Measurements from ENCODE around the gene SMURF1.
"Not testable (repeated sequence)": the region's sequence is repeated elsewhere in the genome, so short reads cannot be mapped to it uniquely, and the experiment has no call there.

The SMURF1 gene

DNA sequence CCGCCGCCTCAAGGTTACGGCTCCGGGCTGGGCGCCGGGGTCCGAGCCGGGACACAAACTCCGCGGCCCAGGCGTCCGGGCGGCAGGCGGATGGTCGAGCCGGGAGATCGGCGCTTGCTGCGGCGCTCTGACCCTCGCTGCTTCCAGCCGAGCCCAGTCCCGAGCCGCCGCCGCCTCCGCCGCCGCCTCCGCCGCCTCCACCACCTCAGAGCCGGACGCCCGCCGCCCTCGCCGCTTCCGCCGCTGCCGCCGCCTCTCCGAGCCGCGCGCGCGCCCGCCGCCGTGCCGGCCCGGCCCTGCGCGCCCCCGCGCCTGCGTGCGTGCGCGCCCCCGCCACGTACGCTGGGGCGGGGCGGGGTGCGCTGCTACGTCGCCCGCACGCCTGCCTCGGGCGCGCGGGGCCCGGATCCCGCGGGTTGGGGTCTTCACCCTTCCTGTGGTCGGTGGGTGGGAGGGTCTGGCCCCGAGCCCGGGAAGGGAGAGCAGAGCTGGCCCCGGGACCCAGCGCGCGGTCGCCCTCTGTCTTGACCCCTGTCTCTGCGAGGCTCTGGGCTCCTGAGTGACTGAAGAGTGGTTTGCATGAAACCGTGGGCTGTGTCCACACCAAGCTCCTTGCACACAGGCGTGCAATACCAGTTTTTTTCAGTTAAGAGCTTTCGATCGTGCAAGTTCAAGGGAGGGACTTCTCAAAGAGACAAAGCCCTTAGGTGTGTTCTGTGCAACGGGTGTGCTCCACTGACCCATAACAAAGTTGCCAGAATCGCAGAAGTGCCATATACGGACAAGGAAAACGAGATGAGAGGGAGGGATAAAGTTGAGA is at the start of gene SMURF1:
SMURF1 (minus strand) TSS at position 256 of the 820 bp plus-strand sequence. CDS start 328 bp downstream, outside the sequence.
- peak; percentile 62 for DNase-seq

DNA sequence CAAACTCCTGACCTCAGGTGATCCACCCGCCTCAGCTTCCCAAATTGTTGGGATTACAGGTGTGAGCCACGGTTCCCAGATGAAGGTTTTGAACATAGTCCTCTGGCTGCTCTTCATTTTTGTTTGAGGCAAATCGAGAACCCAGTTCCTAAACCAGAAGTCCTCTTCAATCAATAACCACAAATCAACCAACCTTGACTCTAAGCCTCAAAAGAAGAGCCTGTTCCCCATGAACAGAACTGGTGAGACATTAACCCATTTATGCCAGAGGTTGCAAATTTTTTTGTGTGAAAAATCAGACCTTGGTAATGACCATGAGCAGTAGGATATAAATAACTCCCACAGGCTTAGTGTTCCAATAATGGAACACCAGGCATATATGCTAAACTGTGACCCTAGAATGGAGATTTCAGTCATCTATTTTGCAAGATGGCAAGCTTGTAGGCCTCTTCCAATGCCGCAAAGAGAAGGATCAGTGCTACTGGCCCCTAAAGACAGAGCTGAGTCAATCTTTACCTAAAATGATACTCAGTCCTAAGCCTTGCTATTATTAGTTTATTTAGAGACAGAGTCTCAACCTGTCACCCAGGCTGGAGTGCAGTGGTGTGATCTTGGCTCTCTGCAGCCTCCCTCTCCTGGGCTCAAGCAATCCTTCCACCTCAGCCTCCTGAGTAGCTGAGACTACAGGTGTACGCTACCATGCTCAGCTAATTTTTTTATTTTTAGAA is 48.1 kb upstream of the SMURF1 start:
- DNase-seq, result no peak

DNA sequence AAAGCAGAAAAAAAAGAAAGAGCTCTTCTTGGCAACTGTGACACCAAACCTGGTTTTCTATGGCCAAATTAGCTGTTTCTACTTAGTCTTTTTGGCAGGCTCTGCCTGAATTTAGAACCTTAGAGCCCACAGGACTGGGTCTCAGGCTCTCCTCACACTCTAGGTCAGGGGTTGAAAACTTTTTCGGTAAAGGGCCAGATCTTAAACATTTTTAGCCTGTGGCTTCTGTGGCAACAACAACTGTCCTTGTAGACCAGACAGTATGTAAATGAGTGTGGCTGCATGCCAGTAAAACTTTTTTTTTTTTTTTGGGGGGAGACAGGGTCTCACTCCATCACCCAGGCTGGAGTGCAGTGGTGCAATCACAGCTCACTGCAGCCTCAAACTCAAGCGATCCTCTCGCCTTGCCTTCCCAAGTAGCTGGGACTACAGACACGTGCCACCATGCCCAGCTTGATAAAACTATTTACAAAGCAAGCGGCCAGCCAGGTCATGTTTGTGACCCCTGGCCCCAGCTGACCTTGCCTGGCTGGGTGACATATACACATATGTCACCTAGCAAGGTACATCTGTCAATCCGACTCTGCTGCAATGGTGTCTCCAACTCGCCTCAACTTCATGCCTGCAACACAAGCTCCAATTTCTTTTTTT is 46.6 kb upstream of the SMURF1 start:
- no peak for DNase-seq

DNA sequence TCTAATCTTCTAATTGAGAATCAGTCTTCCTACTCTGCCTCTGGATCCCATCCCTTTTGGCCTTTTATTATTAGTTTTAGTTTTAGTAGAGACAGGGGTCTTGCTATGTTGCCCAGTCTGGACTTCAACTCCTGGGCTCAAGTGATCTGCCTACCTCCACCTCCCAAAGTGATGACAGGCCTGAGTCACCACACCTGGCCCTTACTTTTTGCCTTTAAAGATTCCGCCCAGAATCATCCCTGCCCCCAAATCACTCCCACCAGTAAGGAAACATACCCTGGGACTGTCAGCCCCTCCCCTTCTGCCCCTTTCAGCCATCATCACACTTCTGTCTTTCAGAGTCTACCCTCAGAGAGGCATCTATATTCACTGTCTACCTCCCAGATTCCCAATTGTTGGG is 45.3 kb upstream of the SMURF1 start:
- DNase-seq, result no peak

DNA sequence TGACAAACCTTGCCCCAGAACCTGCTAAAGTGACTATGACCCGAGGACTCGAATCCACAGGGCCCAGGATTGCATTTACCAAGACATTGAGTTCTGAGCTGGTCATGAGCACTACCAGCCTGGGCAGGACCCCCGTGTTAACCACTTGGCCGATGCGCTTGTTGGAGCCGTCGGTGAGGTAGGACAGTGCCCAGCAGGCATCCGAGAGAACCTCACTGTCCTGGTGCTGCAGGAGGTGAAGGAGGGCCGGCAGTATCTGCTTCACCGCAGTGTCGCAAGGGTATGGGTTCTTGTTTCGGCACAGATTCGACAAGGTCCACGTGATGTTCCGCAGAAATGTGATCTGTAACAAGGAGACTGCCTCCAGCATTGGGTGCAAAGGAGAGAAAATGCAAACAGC is 44.3 kb upstream of the SMURF1 start:
- DNase-seq, result no peak

DNA sequence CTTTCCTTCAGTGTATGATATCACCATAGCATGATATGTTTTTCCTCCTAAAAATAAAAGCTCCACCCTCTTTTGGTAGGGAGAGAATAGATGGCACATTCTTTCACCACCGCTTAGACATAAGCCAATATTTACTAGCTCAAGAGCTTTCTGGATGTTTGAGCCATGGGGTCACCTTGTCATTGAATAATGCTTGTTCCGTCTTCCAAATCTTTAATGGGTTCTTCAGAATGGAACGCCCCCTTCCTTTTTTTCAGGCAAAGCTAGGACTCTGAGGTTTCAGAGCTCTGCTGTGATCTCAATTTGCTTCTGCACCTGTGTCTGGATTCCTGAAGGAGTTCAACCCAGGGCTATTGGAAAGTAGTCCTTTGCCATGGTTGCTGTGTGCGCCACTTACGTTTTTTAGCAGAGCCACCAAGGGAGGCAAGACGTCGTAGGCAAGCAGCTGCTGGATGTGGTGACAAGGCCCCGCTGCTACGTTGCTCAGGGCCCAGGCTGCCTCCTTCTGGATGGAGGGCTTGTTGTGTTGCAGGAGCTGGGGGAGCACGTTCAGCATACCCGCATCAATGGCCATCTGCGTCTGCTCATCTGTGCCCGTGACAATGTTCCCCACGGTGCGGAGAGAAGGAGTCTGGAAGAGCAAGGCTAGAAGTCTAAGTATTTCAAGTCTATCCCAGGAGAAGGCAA is 40.8 kb upstream of the SMURF1 start:
- no peak for DNase-seq

DNA sequence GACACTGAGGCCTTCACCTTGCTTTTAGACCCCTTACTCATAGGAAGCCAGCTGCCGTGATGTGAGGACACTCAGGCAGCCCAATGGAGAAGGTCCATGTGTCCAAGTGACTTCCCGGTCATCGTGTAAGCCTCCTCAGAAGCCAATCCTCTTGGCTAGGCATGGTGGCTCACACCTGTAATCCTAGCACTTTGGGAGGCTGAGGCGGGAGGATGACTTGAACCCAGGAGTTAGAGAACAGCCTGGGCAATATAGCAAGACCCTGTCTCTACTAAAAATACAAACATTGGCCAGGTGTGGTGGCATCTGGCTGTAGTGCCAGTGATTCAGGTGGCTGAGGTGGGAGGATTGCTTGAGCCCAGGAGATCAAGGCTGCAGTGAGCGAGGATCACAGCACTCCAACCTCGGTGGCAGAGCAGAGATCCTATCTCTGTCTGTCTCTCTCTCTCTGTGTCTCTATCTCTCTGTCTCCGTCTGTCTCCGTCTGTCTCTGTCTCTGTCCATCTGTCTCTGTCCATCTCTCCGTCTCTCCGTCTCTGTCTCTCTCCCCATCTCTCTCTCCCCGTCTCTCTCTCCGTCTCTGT is 36.3 kb upstream of the SMURF1 start:
- no peak for DNase-seq

DNA sequence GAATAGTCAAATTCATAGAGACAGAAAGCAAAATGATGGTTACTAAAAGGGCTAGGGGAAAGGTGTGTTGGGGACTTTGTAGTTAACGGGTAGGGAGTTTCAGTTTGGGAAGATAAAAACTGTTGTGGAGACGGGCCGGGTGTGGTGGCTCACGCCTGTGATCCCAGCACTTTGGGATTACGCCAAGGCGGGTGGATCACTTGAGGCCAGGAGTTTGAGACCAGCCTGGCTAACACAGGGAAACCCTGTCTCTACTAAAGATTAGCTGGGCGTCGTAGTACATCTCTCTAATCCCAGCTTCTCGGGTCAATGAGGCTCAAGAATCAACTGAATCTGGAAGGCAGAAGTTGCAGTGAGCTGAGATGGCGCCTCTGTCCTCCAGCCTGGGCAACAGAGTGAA is 33.3 kb upstream of the SMURF1 start:
- DNase-seq, result no peak

DNA sequence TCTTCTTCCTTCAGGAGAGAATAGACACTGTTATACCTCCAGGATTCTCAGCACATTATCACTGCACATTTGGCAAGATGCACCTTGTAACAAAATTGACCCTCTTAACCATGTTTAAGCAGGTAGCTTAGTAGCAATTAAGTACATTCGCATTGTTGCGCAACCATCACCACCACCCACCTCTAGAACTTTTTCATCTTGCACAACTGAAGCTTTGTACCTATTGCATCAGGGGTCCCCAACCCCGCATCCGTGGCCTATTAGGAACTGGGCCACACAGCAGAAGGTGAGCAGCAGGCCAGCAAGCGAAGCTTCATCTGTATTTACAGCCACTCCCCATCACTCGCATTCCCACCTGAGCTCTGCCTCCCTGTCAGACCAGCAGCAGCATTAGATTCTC is 29.9 kb upstream of the SMURF1 start:
- DNase-seq, result no peak

DNA sequence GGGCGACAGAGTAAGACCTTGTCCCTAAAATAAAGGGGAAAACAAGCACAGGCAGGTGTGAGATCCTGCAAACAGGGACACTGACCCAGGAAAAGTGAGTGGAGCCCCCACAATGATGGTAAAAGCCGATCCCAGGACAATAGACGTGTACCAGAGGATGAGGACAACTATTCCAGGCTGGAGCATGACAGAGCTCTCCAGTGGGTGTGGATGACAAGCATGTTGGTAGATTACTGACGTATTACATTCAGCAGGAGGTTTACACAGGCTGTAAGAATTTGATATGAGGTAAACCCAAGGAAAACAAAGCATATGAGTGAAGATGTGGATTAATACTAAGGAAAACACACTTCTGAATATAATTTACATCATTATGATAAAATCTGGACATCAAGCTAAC is 27.8 kb upstream of the SMURF1 start:
- DNase-seq, result no peak

DNA sequence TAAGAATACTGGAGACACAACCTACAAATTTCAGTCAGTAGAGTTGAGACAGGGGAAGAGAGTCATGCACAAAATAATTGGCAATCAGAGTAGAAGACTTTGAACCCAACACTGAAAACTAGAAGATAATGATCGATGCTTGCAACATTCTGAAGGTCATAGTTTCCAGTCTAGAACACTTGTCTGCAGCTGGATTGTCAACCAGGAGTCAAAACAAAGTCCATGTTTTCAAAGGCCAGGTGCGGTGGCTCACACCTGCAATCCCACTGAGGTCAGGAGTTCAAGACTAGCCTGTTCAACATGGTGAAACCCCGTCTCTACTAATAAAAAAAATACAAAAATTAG is 26.8 kb upstream of the SMURF1 start:
- DNase-seq, result no peak

DNA sequence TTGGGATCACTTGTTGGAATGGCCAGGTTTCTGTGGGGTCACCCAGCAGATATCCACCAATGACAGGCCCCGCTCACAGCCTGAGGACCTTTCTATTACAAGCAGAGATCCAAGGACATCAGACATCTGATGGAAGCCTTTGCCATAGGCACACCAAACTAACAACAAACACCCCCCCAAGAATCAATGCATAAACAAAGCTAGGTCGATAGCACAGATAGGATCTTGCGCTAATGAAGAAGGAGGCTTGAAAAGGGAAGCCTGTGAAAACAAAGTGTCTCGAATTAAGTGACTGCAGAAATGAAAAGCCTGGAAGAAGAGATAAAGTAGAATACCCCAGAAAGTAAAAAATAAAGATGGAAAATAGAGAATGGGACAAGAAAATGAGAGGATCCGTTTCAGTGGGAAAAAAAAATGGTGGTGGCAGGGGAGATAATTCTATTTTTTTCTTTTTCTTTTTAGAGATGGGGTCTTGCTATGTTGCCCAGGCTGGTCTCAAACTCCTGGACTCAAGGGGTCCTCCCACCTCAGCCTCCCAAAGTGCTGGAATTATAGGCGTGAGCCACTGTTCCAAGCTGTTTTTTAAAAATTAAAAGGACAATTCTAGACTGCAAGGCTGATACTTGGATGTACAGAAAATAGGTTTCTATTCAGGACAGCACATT is 26.3 kb upstream of the SMURF1 start:
- no peak for DNase-seq

DNA sequence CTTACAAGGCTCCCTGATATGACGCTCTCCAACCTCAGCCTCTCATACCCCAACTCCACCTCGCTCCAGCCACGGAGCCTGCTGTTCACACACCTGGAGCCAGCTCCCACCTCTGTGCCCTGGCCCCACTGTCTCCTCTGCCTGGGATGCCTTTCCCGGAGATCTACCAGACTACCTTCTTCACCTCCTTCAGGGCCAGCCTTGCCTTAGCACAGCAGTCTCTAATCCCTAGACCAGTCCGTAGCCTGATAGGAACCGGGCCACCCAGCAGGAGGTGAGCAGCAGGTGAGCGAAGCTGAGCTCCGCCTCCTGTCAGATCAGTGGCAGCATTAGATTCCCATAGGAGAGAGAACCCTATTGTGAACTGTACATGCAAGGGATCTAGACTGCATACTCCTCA is 23.2 kb upstream of the SMURF1 start:
- DNase-seq, result no peak

DNA sequence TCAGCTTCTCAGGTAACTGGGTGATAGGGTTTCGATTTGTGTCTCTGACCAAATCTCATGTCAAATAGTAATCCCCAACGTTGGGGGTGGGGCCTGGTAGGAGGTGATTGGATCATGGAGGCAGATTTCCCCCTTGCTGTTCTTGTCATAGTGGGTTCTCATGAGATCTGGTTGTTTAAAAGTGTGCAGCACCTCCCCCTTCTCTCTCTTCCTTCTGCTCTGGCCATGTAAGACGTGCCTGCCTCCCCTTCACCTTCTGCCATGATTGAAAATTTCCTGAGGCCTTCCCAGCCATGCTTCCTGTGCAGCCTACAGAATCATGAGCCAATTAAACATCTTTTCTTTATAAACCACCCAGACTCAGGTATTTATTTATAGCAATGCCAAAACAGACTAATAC is 21.9 kb upstream of the SMURF1 start:
- DNase-seq, result no peak

DNA sequence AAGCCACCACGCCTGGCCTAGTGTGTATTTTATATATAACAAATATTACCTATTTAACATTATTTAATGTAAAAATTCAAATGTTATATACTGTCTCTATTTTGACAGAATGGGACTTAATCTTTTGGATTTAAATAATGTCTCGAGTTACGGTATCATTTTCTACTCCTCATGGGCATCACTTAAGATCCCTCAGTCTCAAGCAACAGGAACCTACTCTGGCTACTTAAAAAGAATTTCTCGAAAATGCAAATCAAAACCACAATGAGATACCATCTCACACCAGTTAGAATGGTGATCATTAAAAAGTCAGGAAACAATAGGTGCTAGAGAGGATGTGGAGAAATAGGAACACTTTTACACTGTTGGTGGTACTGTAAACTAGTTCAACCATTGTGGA is 19.8 kb upstream of the SMURF1 start:
- DNase-seq, result not testable (repeated sequence)

DNA sequence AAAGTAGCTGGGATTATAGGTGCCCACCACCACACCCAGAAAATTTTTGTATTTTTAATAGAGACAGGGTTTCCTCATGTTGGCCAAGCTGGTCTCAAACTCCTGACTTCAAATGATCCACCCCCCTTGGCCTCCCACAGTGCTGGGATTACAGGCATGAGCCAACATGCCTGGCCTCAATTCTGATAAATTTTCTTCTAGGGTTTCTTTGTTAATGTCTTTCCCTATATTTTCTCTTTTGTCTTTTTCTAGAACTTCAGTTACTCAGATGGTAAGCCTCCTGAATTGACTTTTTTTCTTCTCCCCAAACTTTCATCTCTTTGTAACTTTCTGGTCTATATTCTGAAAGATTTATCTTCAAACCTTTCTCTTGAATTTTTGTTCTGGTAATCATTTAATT is 12.7 kb upstream of the SMURF1 start:
- DNase-seq, result no peak

DNA sequence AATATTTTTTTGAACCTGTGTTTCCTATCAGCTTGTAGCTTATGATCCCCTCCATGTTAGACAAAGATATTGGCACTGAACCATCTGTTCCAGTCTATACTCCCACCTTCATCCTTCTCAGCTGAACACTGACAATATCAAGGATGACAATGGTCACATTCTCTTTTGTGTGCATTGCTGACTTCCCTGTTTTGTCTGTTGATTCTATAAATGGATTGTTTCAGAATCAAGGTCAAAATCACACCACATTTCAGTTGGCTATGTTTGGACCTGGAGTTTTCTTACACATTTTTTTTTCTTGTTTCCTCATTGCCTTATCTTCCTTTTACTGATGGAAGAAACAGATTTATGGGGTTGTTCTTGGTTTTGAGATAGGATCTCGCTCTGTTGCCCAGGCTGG is 11.3 kb upstream of the SMURF1 start:
- DNase-seq, result no peak

DNA sequence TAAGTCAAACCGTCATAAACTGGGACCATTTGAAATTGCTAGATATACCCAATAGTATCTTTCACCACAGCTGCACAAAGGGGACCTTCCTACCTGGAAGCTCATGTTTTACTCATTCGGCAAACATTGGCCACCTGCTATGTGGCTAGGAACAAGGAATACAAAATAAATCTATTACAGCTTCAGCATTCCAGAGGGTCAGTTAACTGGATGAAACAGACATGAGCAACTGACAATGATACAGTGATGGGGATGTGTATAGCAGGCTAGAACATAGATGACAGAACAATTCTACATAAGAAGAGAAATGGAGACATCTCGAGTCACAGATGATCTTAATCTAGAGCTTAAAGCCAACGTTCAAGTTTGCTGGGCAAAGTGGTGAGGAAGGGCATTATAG is 3.1 kb upstream of the SMURF1 start:
- no peak for DNase-seq

DNA sequence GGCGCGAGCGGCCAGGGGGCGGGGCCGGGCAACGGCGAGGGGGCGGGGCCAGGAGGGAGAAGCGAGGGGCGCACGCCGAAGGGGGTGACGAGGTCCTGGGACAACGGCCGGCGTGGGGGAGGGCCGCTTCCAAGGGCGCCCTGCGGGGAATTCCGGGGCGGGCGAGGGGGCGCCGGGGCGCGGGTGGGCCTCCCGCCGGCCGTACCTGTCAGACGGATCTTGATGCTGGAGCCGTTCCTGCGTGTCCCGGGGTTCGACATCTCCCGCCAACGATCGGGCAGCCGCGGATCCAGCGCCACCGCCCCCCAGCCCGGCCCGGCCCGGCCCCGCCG is 421 bp downstream of the SMURF1 start:
- no peak for DNase-seq

DNA sequence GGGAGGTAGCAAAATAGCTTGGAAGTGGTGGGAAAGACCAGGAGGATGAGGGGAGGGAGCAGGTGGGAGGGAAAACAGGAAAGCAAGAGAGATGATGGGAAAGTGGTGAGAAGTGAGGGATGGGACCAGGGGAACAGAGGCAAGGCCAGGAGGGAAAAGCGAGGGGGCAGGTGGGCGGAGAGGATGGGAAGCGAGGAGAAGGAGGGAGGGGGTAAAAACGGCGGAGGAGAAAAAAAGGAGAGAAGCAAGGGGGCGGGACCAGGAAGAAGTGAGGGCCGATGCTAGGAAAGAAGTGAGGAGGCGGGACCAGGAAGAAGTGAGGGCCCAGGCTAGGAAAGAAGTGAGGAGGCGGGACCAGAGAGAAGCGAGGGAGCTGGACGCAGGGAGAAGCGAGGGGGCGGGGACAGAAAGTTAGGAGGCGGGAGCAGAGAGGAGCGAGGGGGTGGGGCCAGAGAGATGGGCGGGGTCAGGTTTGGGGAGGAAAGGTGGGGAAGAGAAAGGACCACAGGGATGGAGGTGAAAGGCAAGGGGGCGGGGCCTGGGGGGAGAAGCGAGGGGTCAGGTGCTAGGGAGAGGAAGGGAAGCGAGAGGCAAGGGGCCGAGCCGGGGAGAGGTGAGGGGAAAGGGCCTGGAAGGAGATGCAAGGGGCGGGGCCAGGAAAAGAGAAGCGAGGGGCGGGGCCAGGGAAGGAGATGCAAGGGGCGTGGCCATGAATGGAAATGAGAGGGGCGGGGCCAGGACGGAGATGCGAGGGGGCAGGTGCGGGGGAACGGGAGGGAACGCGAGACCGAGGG is 984 bp downstream of the SMURF1 start:
- peak; percentile 97 for DNase-seq

DNA sequence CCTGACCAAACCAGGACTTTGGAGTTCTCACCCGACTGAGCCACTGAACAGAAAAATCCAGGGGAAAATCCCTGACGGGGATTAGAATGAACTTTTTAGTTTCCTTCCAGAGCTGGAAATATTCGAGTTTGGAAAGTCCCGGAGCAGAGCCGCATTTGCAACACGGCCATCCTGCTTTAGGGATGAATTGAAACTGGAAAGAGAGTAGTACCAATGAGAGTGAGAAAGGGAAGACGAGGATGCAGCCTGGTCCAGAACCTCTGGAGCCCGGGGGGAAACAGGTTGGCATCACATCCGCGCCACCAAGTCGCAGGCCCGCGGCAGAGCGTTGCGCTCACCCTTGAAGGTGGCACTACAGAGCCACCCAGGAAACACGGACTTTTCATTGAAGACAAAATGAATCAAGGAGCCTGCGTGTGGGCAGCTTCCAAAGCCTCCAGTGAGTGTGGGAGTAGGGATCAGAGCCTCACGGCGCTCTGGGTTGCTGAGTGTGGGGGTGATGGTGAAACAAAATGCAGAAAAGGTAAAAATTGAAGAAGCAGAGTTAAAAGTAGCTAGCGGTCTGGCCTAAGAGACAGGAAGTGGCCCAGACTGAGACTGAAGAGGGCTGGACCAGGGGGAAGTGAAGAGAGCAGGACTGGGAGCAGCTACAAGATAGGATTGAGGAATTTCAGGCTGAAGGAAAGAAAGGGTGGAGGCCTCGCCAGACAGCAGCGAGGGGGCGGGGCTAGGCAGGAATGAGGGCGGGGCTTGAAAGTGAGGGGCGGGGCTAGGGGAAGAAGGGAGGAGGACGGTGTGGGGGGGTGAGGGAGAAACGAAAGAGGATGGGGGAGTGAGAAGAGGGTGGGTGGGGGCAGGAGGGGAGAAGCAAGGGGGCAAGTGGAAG is 1.8 kb downstream of the SMURF1 start:
- peak; percentile 87 for DNase-seq

Measured in EL (cell line).